ENCODE data around the gene ST8SIA2.

DNA sequence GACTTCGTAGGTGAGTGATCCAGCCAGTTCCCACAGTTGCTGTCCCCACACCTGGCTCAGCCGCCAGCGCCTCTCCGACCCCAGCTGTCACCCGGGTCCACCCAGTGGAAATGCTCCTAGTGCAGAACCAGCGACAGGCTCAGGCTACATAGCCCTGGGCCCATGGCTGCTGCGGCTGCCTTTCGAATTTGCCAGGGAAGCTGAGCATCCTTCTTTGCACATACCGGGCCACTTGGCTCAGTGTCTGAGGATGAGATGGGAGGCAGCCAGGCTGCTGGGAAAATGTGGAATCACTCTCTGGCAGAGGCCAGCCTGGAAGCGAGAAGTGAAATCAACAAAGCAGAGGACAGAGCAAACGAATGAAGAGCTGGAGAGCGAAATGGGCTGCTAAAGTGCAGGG, 80.1 kb downstream of the ST8SIA2 start:
- TF ChIP-seq EZH2 (IDR thresholded peaks at IDR 0.05; ENCODE audit: insufficient read depth, poor library complexity, severe bottlenecking) (no peak), EZH2phosphoT487 (IDR thresholded peaks at IDR 0.05; ENCODE audit: insufficient read depth, low read depth) (no peak)
